ENCODE results near the gene PCDHGB2.

GRCh38 chr5:141320225-141321169 is 39.3 kb upstream of the PCDHGB2 start, which contains the start of gene TAF7:
- TF ChIP-seq CTCF (IDR thresholded peaks at IDR 0.05): peak; percentile 68 to 85 (median 75)
- peak; percentile 83 to 96 (median 95) for TF ChIP-seq POLR2A (IDR thresholded peaks at IDR 0.05)

Measured in body of pancreas (tissue), 4 donors.